GM19023 (cell line): ENCODE results near the gene FMO5.
"Not testable (repeated sequence)": the region's sequence is repeated elsewhere in the genome, so short reads cannot be mapped to it uniquely, and the experiment has no call there.

ENCODE experiments used
- ATAC-seq: cut with Tn5 transposase; IDR thresholded peaks from one replicate; pipeline ENCODE4 v1.9.1; 2021; ENCODE audit warnings: mild to moderate bottlenecking, moderate library complexity; ENCODE audit not compliant: unreplicated experiment

The FMO5 gene

GRCh38 chr1:147240131-147240721, 15.1 kb upstream of the FMO5 start:
- not testable (repeated sequence) for ATAC-seq

- no peak for ATAC-seq
Observed at GRCh38 chr1:147238925-147239820, 14.0 kb upstream of the FMO5 start.

- ATAC-seq, result no peak
Observed at GRCh38 chr1:147238053-147238902, 13.1 kb upstream of the FMO5 start.

- no peak for ATAC-seq
Observed at GRCh38 chr1:147236959-147237791, 12.0 kb upstream of the FMO5 start.

- ATAC-seq, result no peak
Observed at GRCh38 chr1:147236448-147236847, 11.3 kb upstream of the FMO5 start.

- no peak for ATAC-seq
Observed at GRCh38 chr1:147235822-147236221, 10.7 kb upstream of the FMO5 start.

GRCh38 chr1:147233903-147234302, 8.8 kb upstream of the FMO5 start:
- not testable (repeated sequence) for ATAC-seq

GRCh38 chr1:147231032-147231431, 5.9 kb upstream of the FMO5 start:
- ATAC-seq, result not testable (repeated sequence)

- ATAC-seq, result no peak
Observed at GRCh38 chr1:147223740-147224615, 1.2 kb downstream of the FMO5 start.

- ATAC-seq, result no peak
Observed at GRCh38 chr1:147218606-147219005, 6.5 kb downstream of the FMO5 start.

- ATAC-seq, result no peak
Observed at GRCh38 chr1:147217141-147217540, 8.0 kb downstream of the FMO5 start.

- ATAC-seq, result no peak
Observed at GRCh38 chr1:147216124-147216523, 9.0 kb downstream of the FMO5 start.

GRCh38 chr1:147215540-147215916, 9.6 kb downstream of the FMO5 start:
- no peak for ATAC-seq

- ATAC-seq, result no peak
Observed at GRCh38 chr1:147214842-147215539, 10.1 kb downstream of the FMO5 start.

GRCh38 chr1:147214325-147214724, 10.8 kb downstream of the FMO5 start:
- ATAC-seq, result no peak

GRCh38 chr1:147213271-147213670, 11.9 kb downstream of the FMO5 start:
- ATAC-seq, result no peak

GRCh38 chr1:147211577-147211976, 13.6 kb downstream of the FMO5 start:
- ATAC-seq, result no peak

- no peak for ATAC-seq
Observed at GRCh38 chr1:147210987-147211386, 14.2 kb downstream of the FMO5 start.
